HEK293 (cell line): ENCODE measurements around the gene TSEN2.

Experiments
- CTCF ChIA-PET: fragments of 350-600 bp; formaldehyde crosslinking; extraction: SDS; loops from one replicate; lab custom pipeline; 2021; ENCODE audit warnings: antibody characterized with exemption; lab: Yijun Ruan, JAX
- POLR2A ChIA-PET: fragments of 300-600 bp; formaldehyde crosslinking; extraction: SDS; loops from one replicate; lab custom pipeline; 2020; ENCODE audit warnings: antibody characterized with exemption, inconsistent platforms; lab: Yijun Ruan, JAX
- H3K27ac ChIP-seq: fragments of 200-500 bp; sonication (Bioruptor generic); 2 replicates; pipeline ENCODE4 v1.5.1; 2014; ENCODE audit warnings: low read depth, low read length, control low read depth, inconsistent platforms; ENCODE audit errors: extremely low read depth
- H3K36me3 ChIP-seq, 2 experiments: fragments of 200-500 bp in 1 of 2; sonication (Bioruptor generic) in 1 of 2; 1 replicate in 1 of 2; 2 replicates in 1 of 2; pipeline ENCODE4 v1.5.1; 2014 to 2017; ENCODE audit warnings: inconsistent platforms in 2 of 2, low read length in 2 of 2; ENCODE audit not compliant: control insufficient read depth in 2 of 2, insufficient read depth in 1 of 2
- H3K4me1 ChIP-seq: fragments of 200-500 bp; sonication (Bioruptor generic); 2 replicates; pipeline ENCODE4 v1.5.1; 2014; ENCODE audit warnings: mild to moderate bottlenecking, low read length, inconsistent platforms; ENCODE audit not compliant: control insufficient read depth, insufficient read depth
- H3K4me3 ChIP-seq: 2 replicates; pipeline ENCODE4 v1.5.1; 2011; ENCODE audit warnings: low read depth, mild to moderate bottlenecking, control low read depth, low read length, moderate library complexity
- H3K9me3 ChIP-seq: fragments of 200-500 bp; sonication (Bioruptor generic); 2 replicates; pipeline ENCODE4 v1.5.1; 2014; ENCODE audit warnings: low read depth, low read length, inconsistent platforms; ENCODE audit not compliant: control insufficient read depth, insufficient read depth
- EGR2 ChIP-seq: fragments of 450-650 bp; formaldehyde crosslinking; IDR thresholded peaks from 2 replicates; pipeline ENCODE4 v1.5.1; 2016; ENCODE audit warnings: low read depth, missing biosample characterization, missing genetic modification characterization
- KLF9 ChIP-seq: fragments of 450-650 bp; formaldehyde crosslinking; IDR thresholded peaks from 2 replicates; pipeline ENCODE4 v1.5.1; 2016; ENCODE audit warnings: missing biosample characterization, missing genetic modification characterization, low read depth
- RBAK ChIP-seq: fragments of 450-650 bp; formaldehyde crosslinking; IDR thresholded peaks from 2 replicates; pipeline ENCODE4 v1.5.1; 2016; ENCODE audit warnings: missing biosample characterization, missing genetic modification characterization
- SCRT1 ChIP-seq: fragments of 450-650 bp; formaldehyde crosslinking; IDR thresholded peaks from 2 replicates; pipeline ENCODE4 v1.5.1; 2016; ENCODE audit warnings: missing biosample characterization, missing genetic modification characterization, borderline replicate concordance
- ZBTB7A ChIP-seq: fragments of 450-650 bp; formaldehyde crosslinking; IDR thresholded peaks from 2 replicates; pipeline ENCODE4 v1.5.1; 2016; ENCODE audit warnings: low read depth, missing biosample characterization, missing genetic modification characterization
- ZIC2 ChIP-seq: fragments of 450-650 bp; formaldehyde crosslinking; IDR thresholded peaks from 2 replicates; pipeline ENCODE4 v1.5.1; 2016; ENCODE audit warnings: missing biosample characterization, missing genetic modification characterization
- ZNF133 ChIP-seq: fragments of 450-650 bp; formaldehyde crosslinking; IDR thresholded peaks from 2 replicates; pipeline ENCODE4 v1.5.1; 2016; ENCODE audit warnings: missing biosample characterization, missing genetic modification characterization
- ZNF157 ChIP-seq: fragments of 450-650 bp; formaldehyde crosslinking; IDR thresholded peaks from 2 replicates; pipeline ENCODE4 v1.5.1; 2016; ENCODE audit warnings: missing biosample characterization, missing genetic modification characterization
- ZNF169 ChIP-seq: fragments of 450-650 bp; formaldehyde crosslinking; IDR thresholded peaks from 2 replicates; pipeline ENCODE4 v1.5.1; 2016; ENCODE audit warnings: missing biosample characterization, missing genetic modification characterization
- ZNF214 ChIP-seq: fragments of 450-650 bp; formaldehyde crosslinking; IDR thresholded peaks from 2 replicates; pipeline ENCODE4 v1.5.1; 2017; ENCODE audit warnings: missing biosample characterization, mild to moderate bottlenecking, missing genetic modification characterization, borderline replicate concordance
- ZNF239 ChIP-seq: fragments of 450-650 bp; formaldehyde crosslinking; IDR thresholded peaks from 2 replicates; pipeline ENCODE4 v1.5.1; 2016; ENCODE audit warnings: missing biosample characterization, missing genetic modification characterization
- ZNF335 ChIP-seq: fragments of 450-650 bp; formaldehyde crosslinking; conservative IDR thresholded peaks from 2 replicates; pipeline ENCODE4 v1.5.1; 2016; ENCODE audit warnings: missing biosample characterization, missing genetic modification characterization
- ZNF558 ChIP-seq: fragments of 450-650 bp; formaldehyde crosslinking; IDR thresholded peaks from 2 replicates; pipeline ENCODE4 v1.5.1; 2016; ENCODE audit warnings: missing biosample characterization, missing genetic modification characterization
- ZNF768 ChIP-seq: fragments of 450-650 bp; formaldehyde crosslinking; IDR thresholded peaks from 2 replicates; pipeline ENCODE4 v1.5.1; 2018; ENCODE audit warnings: missing biosample characterization, mild to moderate bottlenecking, missing genetic modification characterization
- TF ChIP-seq, protein P1 (sequence below): fragments of 450-650 bp; formaldehyde crosslinking; IDR thresholded peaks from 2 replicates; pipeline ENCODE4 v1.5.1; 2016; ENCODE audit warnings: missing biosample characterization, missing genetic modification characterization
- TF ChIP-seq, protein P2 (sequence below): fragments of 450-650 bp; formaldehyde crosslinking; IDR thresholded peaks from 2 replicates; pipeline ENCODE4 v1.5.1; 2017; ENCODE audit warnings: missing biosample characterization, missing genetic modification characterization
- TF ChIP-seq, protein P3 (sequence below): fragments of 450-650 bp; formaldehyde crosslinking; IDR thresholded peaks from 2 replicates; pipeline ENCODE4 v1.5.1; 2016; ENCODE audit warnings: missing biosample characterization, missing genetic modification characterization

Gene TSEN2

DNA sequence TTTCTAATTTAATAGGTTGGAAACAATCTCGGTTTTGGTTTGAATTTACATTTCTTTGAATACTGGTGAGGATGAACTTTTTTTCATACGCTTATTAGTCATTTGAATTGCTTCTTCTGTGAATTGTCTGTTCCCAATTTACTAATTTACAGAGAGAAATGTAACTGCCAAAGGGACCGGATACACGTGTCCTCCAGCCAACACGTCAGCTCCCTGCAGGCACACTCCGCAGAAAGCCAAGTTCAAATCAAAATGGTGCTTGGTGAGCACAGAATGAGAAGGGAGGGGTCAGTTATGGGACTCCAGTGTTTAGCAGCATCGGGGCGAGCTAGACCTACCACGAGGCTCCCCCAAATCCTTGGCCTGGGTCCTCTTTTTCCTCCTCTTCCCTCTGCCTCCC lies 10.8 kb upstream of the TSEN2 start:
- ChIA-PET CTCF (no interaction called here), POLR2A (no interaction called here)
- TF ChIP-seq, protein P1, sequence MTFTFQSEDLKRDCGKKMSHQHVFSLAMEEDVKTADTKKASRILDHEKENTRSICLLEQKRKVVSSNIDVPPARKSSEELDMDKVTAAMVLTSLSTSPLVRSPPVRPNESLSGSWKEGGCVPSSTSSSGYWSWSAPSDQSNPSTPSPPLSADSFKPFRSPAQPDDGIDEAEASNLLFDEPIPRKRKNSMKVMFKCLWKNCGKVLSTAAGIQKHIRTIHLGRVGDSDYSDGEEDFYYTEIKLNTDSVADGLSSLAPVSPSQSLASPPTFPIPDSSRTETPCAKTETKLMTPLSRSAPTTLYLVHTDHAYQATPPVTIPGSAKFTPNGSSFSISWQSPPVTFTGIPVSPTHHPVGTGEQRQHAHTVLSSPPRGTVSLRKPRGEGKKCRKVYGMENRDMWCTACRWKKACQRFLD (tag by site-specific recombination), result no peak
- no peak for TF ChIP-seq ZNF214 (tag by site-specific recombination)
- no peak for TF ChIP-seq SCRT1 (tag by site-specific recombination)
- no peak for TF ChIP-seq RBAK (tag by site-specific recombination)
- no peak for TF ChIP-seq ZNF558 (tag by site-specific recombination)
- TF ChIP-seq ZNF335 (tag by site-specific recombination), result no peak
- H3K9me3 ChIP-seq, result no peaks in the 10 kb centered on the region
- H3K4me1 ChIP-seq, result no peaks in the 10 kb centered on the region; the same call in 1 of the 2 replicates
- H3K36me3 ChIP-seq, result no peaks in the 10 kb centered on the region
- no peak overlapping the region for H3K27ac ChIP-seq
- no peak overlapping the region for H3K4me3 ChIP-seq

DNA sequence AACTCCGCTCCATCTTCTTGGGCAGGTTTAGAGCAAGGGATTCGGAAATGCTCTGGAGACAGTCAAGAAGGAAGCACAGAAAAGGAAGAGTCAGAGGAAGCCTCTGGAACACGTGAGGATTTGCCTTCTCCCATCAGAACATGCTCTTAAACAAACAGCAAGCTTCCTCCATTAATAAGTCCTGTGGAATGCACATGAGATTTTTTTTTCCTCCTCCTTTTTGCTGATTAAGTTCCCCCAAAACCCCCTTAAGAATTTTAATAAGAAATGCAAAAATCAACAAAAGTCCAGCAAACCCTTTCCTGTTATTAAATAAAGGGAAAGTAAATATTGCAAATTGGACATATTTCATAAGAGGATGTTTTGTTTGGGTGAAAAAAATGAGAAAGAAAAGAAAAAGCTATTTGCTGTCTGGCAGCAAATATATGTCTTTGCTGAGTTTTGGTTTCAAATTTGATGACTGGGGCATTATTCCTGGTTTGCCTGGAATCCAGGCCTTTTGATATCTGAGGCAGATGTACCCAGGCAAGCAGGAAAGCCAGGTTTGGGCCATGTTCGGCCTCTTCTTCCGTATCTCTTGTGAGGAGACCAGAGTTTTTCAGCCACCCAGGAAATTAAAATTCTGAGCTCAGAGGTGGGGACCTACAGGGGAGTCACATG lies 7.9 kb upstream of the TSEN2 start:
- Histone ChIP-seq H3K4me1 (no peaks in the 10 kb centered on the region), H3K4me3 (no peak overlapping the region), H3K9me3 (no peaks in the 10 kb centered on the region), H3K27ac (no peak overlapping the region), H3K36me3 (no peaks in the 10 kb centered on the region)
- CTCF ChIA-PET, result interaction anchor here (2.5 kb wide), 1 partner anchor 341 kb away, joined by 10 read pairs; no protein-coding TSS in a partner anchor
- TF ChIP-seq, protein P2, sequence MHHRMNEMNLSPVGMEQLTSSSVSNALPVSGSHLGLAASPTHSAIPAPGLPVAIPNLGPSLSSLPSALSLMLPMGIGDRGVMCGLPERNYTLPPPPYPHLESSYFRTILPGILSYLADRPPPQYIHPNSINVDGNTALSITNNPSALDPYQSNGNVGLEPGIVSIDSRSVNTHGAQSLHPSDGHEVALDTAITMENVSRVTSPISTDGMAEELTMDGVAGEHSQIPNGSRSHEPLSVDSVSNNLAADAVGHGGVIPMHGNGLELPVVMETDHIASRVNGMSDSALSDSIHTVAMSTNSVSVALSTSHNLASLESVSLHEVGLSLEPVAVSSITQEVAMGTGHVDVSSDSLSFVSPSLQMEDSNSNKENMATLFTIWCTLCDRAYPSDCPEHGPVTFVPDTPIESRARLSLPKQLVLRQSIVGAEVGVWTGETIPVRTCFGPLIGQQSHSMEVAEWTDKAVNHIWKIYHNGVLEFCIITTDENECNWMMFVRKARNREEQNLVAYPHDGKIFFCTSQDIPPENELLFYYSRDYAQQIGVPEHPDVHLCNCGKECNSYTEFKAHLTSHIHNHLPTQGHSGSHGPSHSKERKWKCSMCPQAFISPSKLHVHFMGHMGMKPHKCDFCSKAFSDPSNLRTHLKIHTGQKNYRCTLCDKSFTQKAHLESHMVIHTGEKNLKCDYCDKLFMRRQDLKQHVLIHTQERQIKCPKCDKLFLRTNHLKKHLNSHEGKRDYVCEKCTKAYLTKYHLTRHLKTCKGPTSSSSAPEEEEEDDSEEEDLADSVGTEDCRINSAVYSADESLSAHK, result no peak
- TF ChIP-seq EGR2 (tag by site-specific recombination), result no peak
- no peak for TF ChIP-seq ZIC2 (tag by site-specific recombination)
- POLR2A ChIA-PET, result no interaction called here

DNA sequence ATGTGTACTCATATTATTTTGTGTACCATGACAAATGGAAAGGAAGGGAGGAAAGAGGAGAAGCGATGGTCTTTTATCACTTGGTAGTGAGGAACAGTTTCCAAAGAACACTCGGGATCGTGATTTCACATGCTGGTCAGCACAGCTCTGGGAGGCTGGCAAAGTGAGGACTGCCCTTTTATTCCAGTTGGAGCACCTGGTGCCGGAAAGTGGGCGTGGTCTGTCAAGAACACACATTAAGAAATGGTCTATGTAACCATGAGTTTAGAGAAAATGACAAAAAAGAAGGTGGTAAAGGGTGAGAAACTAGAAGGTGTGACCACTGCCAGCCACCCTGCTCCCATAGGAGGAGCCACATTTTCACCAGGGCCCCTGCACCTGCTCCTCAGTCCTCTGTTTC lies 7.0 kb upstream of the TSEN2 start:
- CTCF ChIA-PET, result interaction anchor here (0.6 to 4.4 kb wide), 3 partner anchors 303 to 342 kb away, joined by 7 to 130 read pairs (median 10); no protein-coding TSS in a partner anchor

More for the DNA sequence above, 7.0 kb upstream of the TSEN2 start:
- POLR2A ChIA-PET, result no interaction called here
- no peaks in the 10 kb centered on the region for H3K36me3 ChIP-seq
- TF ChIP-seq ZNF157 (tag by site-specific recombination), result peak; percentile 44; the same call in 1 of the 2 replicates
- TF ChIP-seq KLF9 (tag by site-specific recombination), result 0 out of 2 replicates have a peak, but pooled peaks have one; percentile 26
- no peak for TF ChIP-seq ZNF768 (tag by site-specific recombination)
- no peak for TF ChIP-seq ZNF169
- no peak for TF ChIP-seq ZNF239 (tag by site-specific recombination)
- TF ChIP-seq ZNF133 (tag by site-specific recombination), result no peak
- TF ChIP-seq, protein P3, sequence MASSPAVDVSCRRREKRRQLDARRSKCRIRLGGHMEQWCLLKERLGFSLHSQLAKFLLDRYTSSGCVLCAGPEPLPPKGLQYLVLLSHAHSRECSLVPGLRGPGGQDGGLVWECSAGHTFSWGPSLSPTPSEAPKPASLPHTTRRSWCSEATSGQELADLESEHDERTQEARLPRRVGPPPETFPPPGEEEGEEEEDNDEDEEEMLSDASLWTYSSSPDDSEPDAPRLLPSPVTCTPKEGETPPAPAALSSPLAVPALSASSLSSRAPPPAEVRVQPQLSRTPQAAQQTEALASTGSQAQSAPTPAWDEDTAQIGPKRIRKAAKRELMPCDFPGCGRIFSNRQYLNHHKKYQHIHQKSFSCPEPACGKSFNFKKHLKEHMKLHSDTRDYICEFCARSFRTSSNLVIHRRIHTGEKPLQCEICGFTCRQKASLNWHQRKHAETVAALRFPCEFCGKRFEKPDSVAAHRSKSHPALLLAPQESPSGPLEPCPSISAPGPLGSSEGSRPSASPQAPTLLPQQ (tag by site-specific recombination), result no peak
- TF ChIP-seq ZBTB7A (tag by site-specific recombination), result no peak
- H3K27ac ChIP-seq, result no peak overlapping the region
- no peak overlapping the region for H3K4me3 ChIP-seq
- H3K4me1 ChIP-seq, result no peaks in the 10 kb centered on the region
- no peaks in the 10 kb centered on the region for H3K9me3 ChIP-seq
